Measurements from ENCODE around the gene MYOT.

- TF ChIP-seq CTCF (IDR thresholded peaks at IDR 0.05) (no peak), POLR2AphosphoS5 (IDR thresholded peaks at IDR 0.05) (no peak)
These were observed 39.0 kb upstream of the MYOT start for GRCh38 chr5:137828664-137829063.
